ENCODE measurements around the gene GPR137B. TPM values are rescaled to one million over a fixed set of nuclear protein-coding genes. Genes with fewer than 3 reads are reported as not detected.

The GPR137B gene
- total RNA-seq, 2 donors from 2014 or later, result 13.6 to 14.3 TPM

DNA sequence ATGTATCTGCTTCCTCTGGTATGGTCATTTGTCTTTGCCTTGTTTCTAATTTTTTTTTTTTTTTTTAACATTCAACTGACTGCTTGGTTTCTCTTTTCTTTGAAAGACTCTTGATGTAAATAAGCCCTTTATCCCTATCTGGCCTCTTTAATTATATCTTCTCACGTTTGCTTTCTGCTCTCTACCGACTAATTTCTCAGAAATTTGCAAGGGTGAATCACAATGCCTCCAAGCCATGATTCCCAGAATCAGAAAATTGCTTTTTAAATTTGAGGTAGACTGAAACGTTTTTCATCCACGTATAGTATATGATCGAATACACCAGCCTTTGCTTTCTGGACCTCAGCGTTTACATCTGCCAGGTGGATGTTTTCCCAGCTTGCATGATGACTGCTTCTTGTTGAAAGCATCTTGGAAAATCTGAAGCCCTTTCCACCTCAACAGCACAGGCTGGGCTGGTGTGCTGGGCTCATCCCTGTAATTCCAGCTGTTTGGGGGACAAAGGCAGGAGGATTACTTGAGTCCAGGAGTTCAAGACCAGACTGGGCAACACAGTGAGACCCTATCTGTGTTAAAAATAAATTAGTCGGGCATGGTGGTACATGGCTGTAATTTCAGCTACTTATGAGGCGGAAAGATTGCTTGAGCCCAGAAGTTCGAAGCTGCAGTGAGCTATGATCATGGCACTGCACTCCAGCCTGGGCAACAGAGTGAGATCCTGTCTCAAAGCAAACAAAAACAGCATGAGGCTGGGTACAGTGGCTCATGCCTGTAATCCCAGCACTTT, 35.0 kb upstream of the GPR137B start:
- no peaks in the 10 kb centered on the region for H3K9me3 ChIP-seq (ENCODE audit: control insufficient read depth, low read length, poor library complexity, severe bottlenecking)
- H3K27me3 Mint-ChIP-seq, result peaks cover 5% of the 10 kb centered on the region
- ATAC-seq, result no peak
- H3K4me3 Mint-ChIP-seq, result no peak overlapping the region
- no peaks in the 10 kb centered on the region for H3K36me3 Mint-ChIP-seq (ENCODE audit: low read depth)
- no peak overlapping the region for H3K27ac Mint-ChIP-seq
- H3K4me1 Mint-ChIP-seq, result peaks cover 2% of the 10 kb centered on the region
- DNase-seq, result no peak

DNA sequence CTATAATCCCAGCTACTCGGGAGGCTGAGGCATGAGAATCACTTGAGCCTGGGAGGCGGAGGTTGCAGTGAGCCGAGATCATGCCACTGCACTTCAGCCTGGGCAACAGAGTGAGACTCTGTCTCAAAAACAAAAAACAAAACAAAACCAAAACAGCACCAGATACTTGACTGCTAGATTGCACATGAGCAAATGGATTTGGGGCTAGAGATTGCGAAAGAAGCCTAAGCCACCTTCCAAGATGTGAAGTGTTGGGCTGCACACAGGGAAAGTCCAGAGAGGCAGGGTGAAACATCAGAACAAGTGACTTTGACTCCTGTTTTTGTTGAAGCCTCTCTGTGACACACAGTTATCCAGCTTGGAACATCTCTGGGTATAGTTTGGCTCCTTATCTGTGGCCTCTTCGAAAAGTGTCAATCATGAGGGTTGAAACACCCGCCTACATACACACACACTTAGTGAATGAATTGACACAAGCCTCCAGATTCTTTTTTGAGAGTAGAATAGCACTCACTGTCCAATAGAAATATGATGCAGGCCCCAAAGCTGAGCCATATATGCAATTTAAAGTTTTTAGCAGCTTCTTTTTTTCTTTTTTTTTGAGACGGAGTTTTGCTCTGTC, 34.2 kb upstream of the GPR137B start:
- ATAC-seq, result no peak

DNA sequence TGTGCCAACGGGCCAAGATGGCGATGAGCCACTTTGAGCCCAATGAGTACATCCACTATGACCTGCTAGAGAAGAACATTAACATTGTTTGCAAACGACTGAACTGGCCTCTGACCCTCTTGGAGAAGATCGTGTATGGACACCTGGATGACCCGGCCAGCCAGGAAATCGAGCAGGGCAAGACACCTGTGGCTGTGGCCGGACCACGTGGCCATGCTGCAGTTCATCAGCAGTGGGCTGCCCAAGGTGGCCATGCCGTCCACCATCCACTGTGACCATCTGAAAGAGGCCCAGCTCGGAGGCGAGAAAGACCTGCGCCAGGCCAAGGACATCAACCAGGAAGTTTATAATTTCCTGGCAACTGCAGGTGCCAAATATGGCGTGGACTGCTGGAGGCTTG, 32.2 kb upstream of the GPR137B start:
- Mint-ChIP-seq H3K4me3 (no peak overlapping the region), H3K4me1 (peaks cover 2% of the 10 kb centered on the region), H3K27ac (no peak overlapping the region)

More for the DNA sequence above, 34.2 kb upstream of the GPR137B start:
- H3K27ac Mint-ChIP-seq, result no peak overlapping the region
- no peaks in the 10 kb centered on the region for H3K36me3 Mint-ChIP-seq (ENCODE audit: low read depth)
- H3K4me1 Mint-ChIP-seq, result peaks cover 2% of the 10 kb centered on the region
- no peak overlapping the region for H3K4me3 Mint-ChIP-seq
- peaks cover 5% of the 10 kb centered on the region for H3K27me3 Mint-ChIP-seq
- no peaks in the 10 kb centered on the region for H3K9me3 ChIP-seq (ENCODE audit: control insufficient read depth, low read length, poor library complexity, severe bottlenecking)
- DNase-seq, result no peak

DNA sequence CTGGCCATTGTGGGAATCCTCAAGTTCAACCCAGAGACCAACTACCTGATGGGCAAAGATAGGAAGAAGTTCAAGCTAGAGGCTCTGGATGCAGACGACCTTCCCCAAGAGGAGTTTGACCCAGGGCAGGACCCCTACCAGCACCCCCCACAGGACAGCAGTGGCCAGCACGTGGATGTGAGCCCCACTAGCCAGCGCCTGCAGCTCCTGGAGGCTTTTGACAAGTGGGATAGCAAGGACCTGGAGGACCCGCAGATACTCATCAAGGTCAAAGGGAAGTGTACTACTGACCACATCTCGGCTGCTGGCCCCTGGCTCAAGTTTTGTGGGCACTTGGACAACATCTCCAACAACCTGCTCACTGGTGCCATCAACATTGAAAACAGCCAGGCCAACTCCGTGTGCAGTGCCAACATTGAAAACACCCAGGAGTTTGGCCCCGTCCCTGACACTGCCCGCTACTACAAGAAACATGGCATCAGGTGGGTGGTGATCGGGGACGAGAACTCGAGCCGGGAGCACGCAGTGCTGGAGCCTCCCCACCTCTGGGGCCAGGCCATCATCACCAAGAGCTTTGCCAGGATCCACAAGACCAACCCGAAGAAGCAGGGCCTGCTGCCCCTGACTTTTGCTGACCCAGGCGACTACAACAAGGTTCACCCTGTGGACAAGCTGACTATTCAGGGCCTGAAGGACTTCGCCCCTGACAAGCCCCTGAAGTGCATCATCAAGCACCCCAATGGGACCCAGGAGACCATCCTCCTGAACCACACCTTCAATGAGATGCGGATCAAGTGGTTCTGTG, 30.6 kb upstream of the GPR137B start:
- Mint-ChIP-seq H3K4me1 (peaks cover 2% of the 10 kb centered on the region), H3K4me3 (no peak overlapping the region), H3K27ac (no peak overlapping the region), H3K36me3 (ENCODE audit: low read depth) (no peaks in the 10 kb centered on the region), H3K27me3 (no peaks in the 10 kb centered on the region)
- DNase-seq (no peak), ATAC-seq (no peak)
- no peaks in the 10 kb centered on the region for H3K9me3 ChIP-seq (ENCODE audit: control insufficient read depth, low read length, poor library complexity, severe bottlenecking)

More for the DNA sequence above, 32.2 kb upstream of the GPR137B start:
- H3K9me3 ChIP-seq (ENCODE audit: control insufficient read depth, low read length, poor library complexity, severe bottlenecking), result no peaks in the 10 kb centered on the region
- ATAC-seq (no peak), DNase-seq (no peak)
- no peaks in the 10 kb centered on the region for H3K36me3 Mint-ChIP-seq (ENCODE audit: low read depth)
- H3K27me3 Mint-ChIP-seq, result no peaks in the 10 kb centered on the region

DNA sequence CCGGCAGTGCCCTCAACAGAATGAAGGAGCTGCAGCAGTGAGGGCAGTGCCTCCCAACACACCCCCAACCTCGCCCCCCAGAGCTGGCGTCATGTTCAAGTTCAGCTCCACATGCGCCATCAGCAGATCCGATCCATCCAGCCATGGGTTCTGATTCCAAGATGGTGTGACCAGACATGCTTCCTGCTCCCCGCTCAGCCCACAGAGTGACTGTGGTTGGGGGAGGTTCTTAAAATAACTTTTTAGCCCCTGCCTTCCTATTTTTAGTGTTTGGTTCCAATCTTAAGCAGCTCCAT, 30.1 kb upstream of the GPR137B start:
- no peaks in the 10 kb centered on the region for H3K9me3 ChIP-seq (ENCODE audit: control insufficient read depth, low read length, poor library complexity, severe bottlenecking)
- no peaks in the 10 kb centered on the region for H3K27me3 Mint-ChIP-seq
- H3K36me3 Mint-ChIP-seq (ENCODE audit: low read depth), result no peaks in the 10 kb centered on the region
- H3K4me1 Mint-ChIP-seq, result peaks cover 2% of the 10 kb centered on the region
- no peak overlapping the region for H3K4me3 Mint-ChIP-seq
- DNase-seq (no peak), ATAC-seq (no peak)
- no peak overlapping the region for H3K27ac Mint-ChIP-seq

DNA sequence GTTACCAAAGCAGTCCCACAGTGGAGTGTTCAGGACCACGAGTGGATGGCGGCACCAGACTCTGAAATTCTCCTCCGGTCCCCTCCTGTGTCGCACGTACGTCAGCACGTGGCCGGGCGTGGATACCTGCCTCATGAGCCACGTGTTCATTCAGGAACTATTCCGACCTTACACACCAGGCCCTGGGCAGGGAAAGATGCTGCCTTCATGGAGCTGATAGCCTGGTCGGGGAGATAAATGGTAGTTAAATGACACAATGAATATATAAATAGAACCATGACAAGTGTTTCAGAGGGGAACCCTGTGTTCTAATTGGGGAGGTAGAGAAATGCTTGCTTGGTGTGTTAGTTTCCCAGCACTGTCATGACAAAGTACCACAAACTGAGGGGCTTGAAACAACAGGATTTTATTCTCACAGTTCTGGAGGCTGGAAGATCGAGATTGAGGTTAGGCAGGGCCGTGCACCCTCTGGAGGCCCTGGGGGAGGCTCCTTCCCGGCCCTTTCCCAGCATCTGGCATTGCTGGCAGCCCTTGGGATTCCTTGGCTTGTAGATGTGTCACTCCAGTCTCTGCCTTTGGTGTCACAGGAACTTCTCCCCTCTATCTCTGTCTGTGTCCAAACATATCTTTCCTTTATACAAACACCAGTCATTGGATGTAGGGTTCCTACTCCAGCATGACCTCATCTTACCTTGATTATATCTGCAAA, 28.9 kb upstream of the GPR137B start:
- ATAC-seq (no peak), DNase-seq (no peak)
- Mint-ChIP-seq H3K4me1 (peaks cover 3% of the 10 kb centered on the region), H3K36me3 (ENCODE audit: low read depth) (peaks cover 2% of the 10 kb centered on the region), H3K27me3 (no peaks in the 10 kb centered on the region), H3K27ac (no peak overlapping the region), H3K4me3 (no peak overlapping the region)
- no peaks in the 10 kb centered on the region for H3K9me3 ChIP-seq (ENCODE audit: control insufficient read depth, low read length, poor library complexity, severe bottlenecking)

DNA sequence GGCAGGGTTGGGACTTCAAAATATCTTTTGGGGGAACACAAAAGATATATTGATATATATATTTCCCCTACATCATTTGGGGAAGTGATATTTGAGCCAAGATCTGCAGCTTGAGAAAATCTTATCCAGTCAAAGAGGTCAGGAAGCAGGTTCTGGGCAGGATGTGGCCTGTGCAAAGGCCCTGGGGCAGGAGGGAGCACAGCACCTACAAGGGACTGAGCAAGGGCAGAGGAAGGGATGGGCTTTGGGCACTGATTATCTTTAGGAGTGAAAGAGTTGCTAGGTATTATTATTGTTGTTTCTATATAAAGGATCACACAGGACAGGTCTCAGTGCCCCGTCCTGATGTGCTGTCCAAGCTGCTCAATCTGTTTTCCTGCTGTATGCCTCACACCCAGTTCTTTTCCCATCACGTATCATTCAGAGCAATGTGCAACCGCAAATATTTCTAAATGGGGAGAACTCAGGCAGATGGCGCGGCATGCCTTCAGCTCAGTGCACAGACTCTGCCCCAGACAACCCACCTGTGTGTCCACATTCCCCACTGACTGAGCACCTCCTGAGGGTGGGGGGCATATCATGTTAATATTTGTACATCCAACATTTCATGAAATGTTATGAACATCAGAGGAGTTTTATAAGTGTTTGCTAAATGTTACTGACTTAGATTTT, 28.1 kb upstream of the GPR137B start:
- DNase-seq (no peak), ATAC-seq (no peak)
- Mint-ChIP-seq H3K36me3 (ENCODE audit: low read depth) (peaks cover 3% of the 10 kb centered on the region), H3K27me3 (no peaks in the 10 kb centered on the region), H3K27ac (no peak overlapping the region), H3K4me1 (peaks cover 3% of the 10 kb centered on the region), H3K4me3 (no peak overlapping the region)
- no peaks in the 10 kb centered on the region for H3K9me3 ChIP-seq (ENCODE audit: control insufficient read depth, low read length, poor library complexity, severe bottlenecking)

DNA sequence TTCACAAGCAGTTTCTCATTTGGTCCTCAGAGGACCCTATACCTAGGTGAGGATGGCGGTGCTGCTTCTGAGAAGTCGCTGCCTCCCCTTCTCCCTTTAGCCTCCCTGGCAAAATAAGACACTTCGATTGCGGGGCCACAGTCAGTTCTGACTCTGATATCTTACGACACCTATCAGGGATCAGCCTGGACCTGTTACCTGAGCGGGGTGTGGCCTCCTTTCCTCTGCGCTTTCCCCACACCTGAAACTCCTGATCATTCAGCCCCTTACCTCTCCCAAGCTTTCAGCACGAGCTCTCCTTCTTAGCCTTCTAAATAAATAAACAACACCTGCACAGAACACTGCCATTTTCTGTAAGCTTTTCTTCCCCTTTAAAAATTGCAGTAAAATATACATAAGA, 24.6 kb upstream of the GPR137B start:
- ATAC-seq, result no peak
- H3K27me3 Mint-ChIP-seq, result peaks cover 4% of the 10 kb centered on the region
- peaks cover 9% of the 10 kb centered on the region for H3K4me1 Mint-ChIP-seq
- no peaks in the 10 kb centered on the region for H3K9me3 ChIP-seq (ENCODE audit: control insufficient read depth, low read length, poor library complexity, severe bottlenecking)
- no peak for DNase-seq
- H3K4me3 Mint-ChIP-seq, result no peak overlapping the region
- no peak overlapping the region for H3K27ac Mint-ChIP-seq
- H3K36me3 Mint-ChIP-seq (ENCODE audit: low read depth), result peaks cover 3% of the 10 kb centered on the region

DNA sequence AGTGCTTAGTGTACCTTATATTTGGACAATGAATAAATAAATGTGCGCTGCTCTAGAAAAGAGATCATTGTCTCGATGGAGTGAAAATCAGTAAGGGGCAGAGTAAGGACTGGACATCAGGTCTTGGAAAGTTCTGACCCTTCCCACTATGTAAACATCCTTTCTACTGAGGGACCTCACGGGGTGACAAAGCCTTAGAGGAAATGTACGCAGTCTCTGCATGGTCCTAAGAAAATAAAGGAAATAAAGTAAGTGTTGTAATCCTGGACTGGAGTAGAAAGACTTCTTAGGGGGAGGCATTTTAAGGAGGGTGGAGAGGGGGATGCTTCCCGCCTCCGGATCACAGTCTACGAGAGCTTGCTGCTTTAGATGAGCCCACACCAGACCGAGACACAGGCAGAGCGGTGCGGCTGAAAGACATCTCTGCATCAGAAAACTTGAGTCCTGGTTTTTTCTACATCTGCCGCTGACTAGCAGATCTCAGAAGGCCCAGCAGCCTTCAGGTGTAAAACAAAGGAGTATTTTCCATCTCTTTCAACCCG, 22.3 kb upstream of the GPR137B start:
- Mint-ChIP-seq H3K4me1 (peaks cover 9% of the 10 kb centered on the region), H3K27me3 (peaks cover 13% of the 10 kb centered on the region), H3K4me3 (peak overlapping the region; percentile 3), H3K36me3 (ENCODE audit: low read depth) (peaks cover 5% of the 10 kb centered on the region), H3K27ac (peak overlapping the region; percentile 90)
- ATAC-seq (no peak), DNase-seq (no peak)
- no peaks in the 10 kb centered on the region for H3K9me3 ChIP-seq (ENCODE audit: control insufficient read depth, low read length, poor library complexity, severe bottlenecking)

DNA sequence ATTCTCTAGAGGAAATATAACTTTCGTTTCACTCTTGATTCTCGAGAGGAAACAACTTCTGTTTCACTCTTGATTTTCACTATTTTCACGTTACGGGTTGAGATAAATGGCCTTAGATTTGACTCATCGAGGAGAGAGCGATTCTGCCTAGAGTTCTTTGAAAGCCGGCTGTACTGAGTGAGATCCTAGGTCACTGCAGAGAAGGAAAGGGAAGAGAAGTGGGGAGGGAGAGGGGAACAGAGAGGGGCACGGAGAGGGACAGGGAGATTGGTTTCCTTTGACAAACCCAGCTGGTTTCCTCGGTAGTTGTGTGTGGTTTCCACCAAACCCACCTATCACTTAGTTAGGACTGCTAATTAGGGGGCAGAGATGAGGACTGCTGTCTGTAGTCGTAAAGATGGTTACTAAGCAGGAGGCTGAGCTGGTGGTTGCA, 21.6 kb upstream of the GPR137B start:
- peak overlapping the region; percentile 90 for H3K27ac Mint-ChIP-seq
- H3K4me3 Mint-ChIP-seq, result peak overlapping the region; percentile 88
- H3K27me3 Mint-ChIP-seq, result peaks cover 16% of the 10 kb centered on the region
- DNase-seq (no peak), ATAC-seq (peak; percentile 32)
- peaks cover 9% of the 10 kb centered on the region for H3K4me1 Mint-ChIP-seq
- H3K36me3 Mint-ChIP-seq (ENCODE audit: low read depth), result peaks cover 5% of the 10 kb centered on the region
- H3K9me3 ChIP-seq (ENCODE audit: control insufficient read depth, low read length, poor library complexity, severe bottlenecking), result no peaks in the 10 kb centered on the region

DNA sequence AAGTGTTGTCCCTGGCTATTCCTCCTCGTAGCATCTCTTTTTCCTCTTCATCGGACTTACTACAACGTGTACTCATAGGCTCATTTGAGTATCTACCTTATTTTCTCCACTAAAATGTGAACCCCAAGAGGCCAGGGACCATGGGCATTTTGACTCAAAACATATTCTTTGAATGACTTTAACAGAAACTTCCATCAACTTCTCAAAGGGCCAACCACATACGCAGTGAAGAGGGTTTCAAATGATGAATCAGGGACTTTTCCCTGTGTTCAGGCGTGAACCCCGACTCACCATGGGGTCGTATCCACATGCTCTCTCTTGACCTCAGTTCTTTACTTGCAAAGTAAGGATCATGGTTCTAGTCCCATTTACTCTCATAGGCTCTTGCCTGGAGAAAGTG, 20.2 kb upstream of the GPR137B start:
- no peak for ATAC-seq
- peaks cover 27% of the 10 kb centered on the region for H3K27me3 Mint-ChIP-seq
- DNase-seq, result no peak
- no peak overlapping the region for H3K27ac Mint-ChIP-seq
- no peak overlapping the region for H3K4me3 Mint-ChIP-seq
- H3K4me1 Mint-ChIP-seq, result peaks cover 9% of the 10 kb centered on the region
- no peaks in the 10 kb centered on the region for H3K9me3 ChIP-seq (ENCODE audit: control insufficient read depth, low read length, poor library complexity, severe bottlenecking)
- H3K36me3 Mint-ChIP-seq (ENCODE audit: low read depth), result peaks cover 5% of the 10 kb centered on the region

DNA sequence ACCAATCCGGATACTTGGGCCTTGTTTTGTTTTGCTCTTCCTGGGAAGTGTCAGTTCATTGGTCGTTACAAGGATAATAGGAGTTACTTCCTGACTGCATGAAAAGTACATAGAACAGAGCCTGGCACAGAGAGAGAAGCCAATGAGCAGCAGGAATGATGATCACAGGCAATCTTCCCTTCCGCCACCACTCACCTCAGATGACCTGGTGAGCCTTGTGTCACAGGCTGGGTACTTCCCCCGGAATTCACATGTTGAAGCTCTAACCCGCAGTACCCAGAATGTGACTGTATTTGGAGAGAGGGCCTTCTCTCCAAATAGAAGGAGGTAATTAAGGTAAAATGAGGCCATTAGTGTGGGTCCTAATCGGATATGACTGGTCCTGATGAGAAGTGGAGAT, 18.8 kb upstream of the GPR137B start:
- no peak overlapping the region for H3K4me3 Mint-ChIP-seq
- H3K27ac Mint-ChIP-seq, result no peak overlapping the region
- peaks cover 2% of the 10 kb centered on the region for H3K36me3 Mint-ChIP-seq (ENCODE audit: low read depth)
- ATAC-seq, result no peak
- H3K4me1 Mint-ChIP-seq, result peaks cover 8% of the 10 kb centered on the region
- no peak for DNase-seq
- no peaks in the 10 kb centered on the region for H3K9me3 ChIP-seq (ENCODE audit: control insufficient read depth, low read length, poor library complexity, severe bottlenecking)
- H3K27me3 Mint-ChIP-seq, result peaks cover 30% of the 10 kb centered on the region
